CD4-positive, alpha-beta memory T cell (primary cell): ENCODE results near the gene FUOM. TPM values are rescaled to one million over a fixed set of nuclear protein-coding genes. Genes with fewer than 3 reads are reported as not detected.

Experiments used
- CTCF ChIA-PET: fragments of 350-600 bp; sonication (Branson Sonifier 250); formaldehyde crosslinking; loops from one replicate; lab custom pipeline; 2021; ENCODE audit warnings: inconsistent platforms; ENCODE audit not compliant: partially characterized antibody; lab: Charles Lee
- POLR2A ChIA-PET: fragments of 350-600 bp; sonication (Branson Sonifier 250); formaldehyde crosslinking; loops from one replicate; lab custom pipeline; 2021; ENCODE audit not compliant: partially characterized antibody; lab: Charles Lee
- DNase-seq, 5 donors: peaks; one replicate each; pipeline versions ENCODE4 v3.0.0 to v3.0.0-alpha.2; 2020 to 2022; ENCODE audit warnings: mixed read lengths in 1 of 5
- H3K27ac ChIP-seq: one replicate; pipeline ENCODE4 v1.7.0; 2013; ENCODE audit warnings: low read depth, low read length
- H3K27me3 ChIP-seq: 2 replicates; pipeline ENCODE4 v1.7.0; 2013; ENCODE audit warnings: mild to moderate bottlenecking, low read length, moderate library complexity; ENCODE audit not compliant: insufficient read depth
- H3K36me3 ChIP-seq: 2 replicates; pipeline ENCODE4 v1.7.0; 2013; ENCODE audit warnings: mild to moderate bottlenecking, low read length, moderate library complexity; ENCODE audit not compliant: insufficient read depth
- H3K4me1 ChIP-seq: 2 replicates; pipeline ENCODE4 v1.7.0; 2013; ENCODE audit warnings: mild to moderate bottlenecking, low read length, moderate library complexity; ENCODE audit not compliant: insufficient read depth
- H3K4me3 ChIP-seq, 2 donors: one replicate each; pipeline ENCODE4 v1.7.0; 2013; ENCODE audit warnings: low read length in 2 of 2, mild to moderate bottlenecking in 1 of 2
- H3K9me3 ChIP-seq, 2 donors: one replicate each; pipeline ENCODE4 v1.7.0; 2013; ENCODE audit warnings: low read length in 2 of 2, control low read depth in 1 of 2; ENCODE audit not compliant: control insufficient read depth in 1 of 2
- H3K27ac Mint-ChIP-seq, 7 donors: one replicate each; pipeline ENCODE4 v1.8.0; 2020 to 2021; ENCODE audit warnings: mixed read lengths in 7 of 7, mild to moderate bottlenecking in 6 of 7, inconsistent platforms in 3 of 7, moderate library complexity in 3 of 7
- H3K27me3 Mint-ChIP-seq, 2 donors: one replicate each; pipeline ENCODE4 v1.8.0; 2020 to 2021; ENCODE audit warnings: mixed read lengths in 2 of 2
- H3K36me3 Mint-ChIP-seq, 2 donors: one replicate each; pipeline ENCODE4 v1.8.0; 2020 to 2021; ENCODE audit warnings: mixed read lengths in 2 of 2, inconsistent platforms in 1 of 2, mild to moderate bottlenecking in 1 of 2
- H3K4me1 Mint-ChIP-seq, 4 donors: one replicate each; pipeline ENCODE4 v1.8.0; 2020 to 2021; ENCODE audit warnings: mixed read lengths in 4 of 4, mild to moderate bottlenecking in 1 of 4
- H3K4me3 Mint-ChIP-seq, 8 donors: one replicate each; pipeline ENCODE4 v1.8.0; 2020 to 2021; ENCODE audit warnings: mixed read lengths in 8 of 8, mild to moderate bottlenecking in 7 of 8, moderate library complexity in 6 of 8, inconsistent platforms in 3 of 8
- H3K9me3 Mint-ChIP-seq, 8 donors: one replicate each; pipeline ENCODE4 v1.8.0; 2020 to 2021; ENCODE audit warnings: mixed read lengths in 8 of 8, mild to moderate bottlenecking in 5 of 8, inconsistent platforms in 3 of 8, moderate library complexity in 1 of 8
- intact Hi-C: fragments of 100-400 bp; cut with micrococcal nuclease; formaldehyde crosslinking; loops from one replicate; pipeline ENCODE4 v1.15.1; 2023
- polyA plus RNA-seq, 2 donors: library from polyadenylated mRNA; unstranded; fragments of 300-500 nt; fragmentation: Illumina TruSeq; gene quantifications; one replicate each; pipeline ENCODE4 v1.2.3, GENCODE V29; 2021
- total RNA-seq, 2 experiments: library from RNA; stranded (reverse); gene quantifications; one replicate each; pipeline ENCODE4 v1.2.3, GENCODE V29; 2021

The FUOM gene
- total and polyA plus RNA-seq, 4 experiments from 2014 or later, result 15.6 to 18.1 (median 16.7) TPM

GRCh38 chr10:133327651-133328357, 30.0 kb downstream of the FUOM start:
- no peak overlapping the region for H3K27ac Mint-ChIP-seq
- H3K36me3 Mint-ChIP-seq, result no peaks in the 10 kb centered on the region
- H3K27me3 ChIP-seq, result peaks cover 31% of the 10 kb centered on the region
- H3K4me3 ChIP-seq, result no peak overlapping the region
- peaks cover 24% of the 10 kb centered on the region for H3K4me1 ChIP-seq
- no peaks in the 10 kb centered on the region for H3K9me3 ChIP-seq
- peaks cover 3 to 29% (median 12%) of the 10 kb centered on the region in 4 donors for H3K4me1 Mint-ChIP-seq
- H3K36me3 ChIP-seq, result no peaks in the 10 kb centered on the region
- peak in 1 of 5 donors; percentile 16 for DNase-seq
- H3K9me3 Mint-ChIP-seq, result peaks cover 0 to 5% (median 0%) of the 10 kb centered on the region in 8 donors
- H3K4me3 Mint-ChIP-seq, result no peak overlapping the region
- ChIA-PET CTCF (interaction anchor here (1.2 to 3.2 kb wide), 9 partner anchors 9 to 281 kb away, joined by 3 to 28 read pairs (median 5); partner anchors contain the start of gene CALY), POLR2A (interaction anchor here (1.2 kb wide), 1 partner anchor 30 kb away, joined by 3 read pairs; the partner anchor contains the start of gene FUOM)
- no peak overlapping the region for H3K27ac ChIP-seq
- intact Hi-C loops, result no loop called here
- H3K27me3 Mint-ChIP-seq, result peaks cover 12 to 18% of the 10 kb centered on the region in 2 donors

- peak overlapping the region in 2 of 7 donors; percentile 17 to 24 for H3K27ac Mint-ChIP-seq
- H3K27me3 Mint-ChIP-seq, result peaks cover 12 to 18% of the 10 kb centered on the region in 2 donors
- Histone ChIP-seq H3K4me3 (no peak overlapping the region), H3K36me3 (no peaks in the 10 kb centered on the region), H3K4me1 (peaks cover 24% of the 10 kb centered on the region), H3K27me3 (peaks cover 31% of the 10 kb centered on the region), H3K9me3 (no peaks in the 10 kb centered on the region), H3K27ac (no peak overlapping the region)
- peaks cover 3 to 21% (median 12%) of the 10 kb centered on the region in 4 donors for H3K4me1 Mint-ChIP-seq
- no peak for DNase-seq
- CTCF ChIA-PET, result interaction anchor here (1.4 to 3.2 kb wide), 5 partner anchors 10 to 115 kb away, joined by 4 to 28 read pairs (median 5); partner anchors contain the start of gene CALY
- POLR2A ChIA-PET, result no interaction called here
- H3K9me3 Mint-ChIP-seq, result no peaks in the 10 kb centered on the region
- H3K4me3 Mint-ChIP-seq, result peak overlapping the region in 2 of 8 donors; percentile 32 to 53
- intact Hi-C loops, result no loop called here
- H3K36me3 Mint-ChIP-seq, result no peaks in the 10 kb centered on the region
These were observed 30.8 kb downstream of the FUOM start for GRCh38 chr10:133326745-133327650.

- Mint-ChIP-seq H3K4me3 (peak overlapping the region in 6 of 8 donors; percentile 17 to 54 (median 37)), H3K27me3 (peaks cover 12 to 18% of the 10 kb centered on the region in 2 donors), H3K4me1 (peaks cover 3 to 20% (median 12%) of the 10 kb centered on the region in 4 donors), H3K9me3 (no peaks in the 10 kb centered on the region), H3K27ac (peak overlapping the region in 3 of 7 donors; percentile 7 to 60 (median 13)), H3K36me3 (no peaks in the 10 kb centered on the region)
- Histone ChIP-seq H3K4me1 (peaks cover 24% of the 10 kb centered on the region), H3K9me3 (no peaks in the 10 kb centered on the region), H3K36me3 (no peaks in the 10 kb centered on the region), H3K27ac (no peak overlapping the region), H3K27me3 (peaks cover 31% of the 10 kb centered on the region), H3K4me3 (no peak overlapping the region)
- intact Hi-C loops, result no loop called here
- ChIA-PET POLR2A (no interaction called here), CTCF (no interaction called here)
- no peak for DNase-seq
These were observed 31.6 kb downstream of the FUOM start for GRCh38 chr10:133326223-133326551.

GRCh38 chr10:133325440-133326222, 32.2 kb downstream of the FUOM start:
- H3K4me3 ChIP-seq, result peak overlapping the region in 1 of 2 donors; percentile 32
- no peaks in the 10 kb centered on the region for H3K36me3 ChIP-seq
- peaks cover 12 to 18% of the 10 kb centered on the region in 2 donors for H3K27me3 Mint-ChIP-seq
- no peaks in the 10 kb centered on the region for H3K36me3 Mint-ChIP-seq
- DNase-seq, result peak in 3 of 5 donors; percentile 24 to 46 (median 32)
- peak overlapping the region; percentile 67 to 88 (median 80) for H3K4me3 Mint-ChIP-seq
- peaks cover 3 to 20% (median 12%) of the 10 kb centered on the region in 4 donors for H3K4me1 Mint-ChIP-seq
- no peaks in the 10 kb centered on the region for H3K9me3 Mint-ChIP-seq
- POLR2A ChIA-PET, result interaction anchor here (1.2 to 1.7 kb wide), 2 partner anchors 10 to 11 kb away, joined by 5 to 6 read pairs; partner anchors contain the start of gene CALY
- peaks cover 31% of the 10 kb centered on the region for H3K27me3 ChIP-seq
- peaks cover 24% of the 10 kb centered on the region for H3K4me1 ChIP-seq
- H3K27ac Mint-ChIP-seq, result peak overlapping the region in 4 of 7 donors; percentile 2 to 74 (median 60)
- no peak overlapping the region for H3K27ac ChIP-seq
- CTCF ChIA-PET, result interaction anchor here (1.9 kb wide), 1 partner anchor 18 kb away, joined by 8 read pairs; no protein-coding TSS in a partner anchor
- H3K9me3 ChIP-seq, result no peaks in the 10 kb centered on the region
- intact Hi-C loops, result no loop called here

GRCh38 chr10:133324857-133325260, 33.0 kb downstream of the FUOM start:
- H3K36me3 Mint-ChIP-seq, result no peaks in the 10 kb centered on the region
- ChIA-PET POLR2A (interaction anchor here (1.1 to 1.7 kb wide), 3 partner anchors 10 to 12 kb away, joined by 5 to 6 read pairs (median 6); partner anchors contain the start of gene CALY), CTCF (interaction anchor here (1.1 to 1.9 kb wide), 2 partner anchors 11 to 17 kb away, joined by 5 to 8 read pairs; no protein-coding TSS in a partner anchor)
- no peaks in the 10 kb centered on the region for H3K36me3 ChIP-seq
- peaks cover 31% of the 10 kb centered on the region for H3K27me3 ChIP-seq
- peak overlapping the region in 1 of 7 donors; percentile 47 for H3K27ac Mint-ChIP-seq
- peak overlapping the region in 1 of 2 donors; percentile 32 for H3K4me3 ChIP-seq
- peak in 1 of 5 donors; percentile 37 for DNase-seq
- intact Hi-C loops, result no loop called here
- peaks cover 21% of the 10 kb centered on the region for H3K4me1 ChIP-seq
- H3K4me1 Mint-ChIP-seq, result peaks cover 3 to 18% (median 10%) of the 10 kb centered on the region in 4 donors
- H3K27ac ChIP-seq, result no peak overlapping the region
- H3K27me3 Mint-ChIP-seq, result peaks cover 12 to 18% of the 10 kb centered on the region in 2 donors
- peak overlapping the region in 4 of 8 donors; percentile 36 to 69 (median 52) for H3K4me3 Mint-ChIP-seq
- H3K9me3 ChIP-seq, result no peaks in the 10 kb centered on the region
- no peaks in the 10 kb centered on the region for H3K9me3 Mint-ChIP-seq

- peaks cover 17% of the 10 kb centered on the region for H3K4me1 ChIP-seq
- Mint-ChIP-seq H3K27me3 (peaks cover 11 to 14% of the 10 kb centered on the region in 2 donors), H3K27ac (no peak overlapping the region), H3K9me3 (no peaks in the 10 kb centered on the region), H3K36me3 (no peaks in the 10 kb centered on the region), H3K4me3 (no peak overlapping the region), H3K4me1 (peaks cover 4 to 15% (median 10%) of the 10 kb centered on the region in 4 donors)
- intact Hi-C loops, result no loop called here
- no peak overlapping the region for H3K27ac ChIP-seq
- ChIA-PET POLR2A (interaction anchor here (1.0 to 1.7 kb wide), 4 partner anchors 9 to 61 kb away, joined by 3 to 6 read pairs (median 6); partner anchors contain the start of gene CALY), CTCF (interaction anchor here (0.8 to 1.9 kb wide), 4 partner anchors 10 to 196 kb away, joined by 3 to 8 read pairs (median 4); no protein-coding TSS in a partner anchor)
- DNase-seq, result peak; percentile 44 to 81 (median 61)
- H3K36me3 ChIP-seq, result no peaks in the 10 kb centered on the region
- H3K27me3 ChIP-seq, result peaks cover 31% of the 10 kb centered on the region
- H3K9me3 ChIP-seq, result no peaks in the 10 kb centered on the region
- H3K4me3 ChIP-seq, result no peak overlapping the region
These were observed 33.5 kb downstream of the FUOM start for GRCh38 chr10:133324198-133324792.
